ENCODE results near the gene SIRT7.

DNA sequence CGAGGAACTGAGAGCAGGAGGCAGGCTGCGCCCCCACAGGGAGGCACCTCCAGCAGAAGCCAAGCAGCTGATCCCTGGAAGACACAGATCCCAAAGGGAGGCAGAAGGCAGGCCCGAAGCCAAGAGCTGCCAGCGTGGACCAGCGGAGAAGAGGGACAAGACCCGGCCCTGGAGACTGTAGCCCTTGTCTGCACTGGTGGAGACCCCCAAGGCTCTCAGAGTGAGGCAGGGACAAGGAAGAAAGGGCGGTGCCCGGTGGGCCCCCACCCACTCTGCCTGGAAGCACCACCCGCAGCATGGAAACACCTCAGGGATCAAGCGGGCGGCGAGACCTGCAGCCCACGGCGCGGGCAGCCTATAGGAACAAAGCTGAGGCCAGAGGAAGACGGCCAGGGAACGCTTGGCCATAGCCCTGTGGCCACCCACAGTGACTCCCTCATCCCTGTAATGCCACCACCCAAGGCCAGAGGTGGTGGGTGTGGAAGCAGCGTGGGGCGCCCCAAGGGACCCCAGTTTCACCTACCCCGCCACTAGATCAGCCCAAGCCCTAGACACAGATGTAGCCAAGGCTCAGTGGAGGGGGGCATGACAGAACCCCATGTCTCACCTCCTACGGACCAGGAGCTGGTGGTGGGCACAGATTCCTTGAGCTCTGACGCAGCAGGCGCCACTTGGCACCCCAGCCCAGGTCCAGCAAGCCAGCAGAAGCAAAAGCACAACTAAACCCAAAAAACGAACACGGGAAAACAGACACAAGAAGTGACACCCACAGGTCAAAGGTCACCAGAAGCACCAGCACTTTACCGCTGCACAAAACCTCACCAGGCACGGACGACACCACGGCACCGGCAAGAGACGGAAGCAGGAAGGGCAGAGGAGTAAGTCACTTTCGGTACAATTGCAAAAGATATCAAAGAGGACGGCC, 2.9 kb upstream of the SIRT7 start:
- TF ChIP-seq POLR2AphosphoS5 (IDR thresholded peaks at IDR 0.05) (no peak), POLR2A (IDR thresholded peaks at IDR 0.05) (no peak), EP300 (IDR thresholded peaks at IDR 0.05; ENCODE audit: low read depth) (no peak)
- TF ChIP-seq, protein P1, sequence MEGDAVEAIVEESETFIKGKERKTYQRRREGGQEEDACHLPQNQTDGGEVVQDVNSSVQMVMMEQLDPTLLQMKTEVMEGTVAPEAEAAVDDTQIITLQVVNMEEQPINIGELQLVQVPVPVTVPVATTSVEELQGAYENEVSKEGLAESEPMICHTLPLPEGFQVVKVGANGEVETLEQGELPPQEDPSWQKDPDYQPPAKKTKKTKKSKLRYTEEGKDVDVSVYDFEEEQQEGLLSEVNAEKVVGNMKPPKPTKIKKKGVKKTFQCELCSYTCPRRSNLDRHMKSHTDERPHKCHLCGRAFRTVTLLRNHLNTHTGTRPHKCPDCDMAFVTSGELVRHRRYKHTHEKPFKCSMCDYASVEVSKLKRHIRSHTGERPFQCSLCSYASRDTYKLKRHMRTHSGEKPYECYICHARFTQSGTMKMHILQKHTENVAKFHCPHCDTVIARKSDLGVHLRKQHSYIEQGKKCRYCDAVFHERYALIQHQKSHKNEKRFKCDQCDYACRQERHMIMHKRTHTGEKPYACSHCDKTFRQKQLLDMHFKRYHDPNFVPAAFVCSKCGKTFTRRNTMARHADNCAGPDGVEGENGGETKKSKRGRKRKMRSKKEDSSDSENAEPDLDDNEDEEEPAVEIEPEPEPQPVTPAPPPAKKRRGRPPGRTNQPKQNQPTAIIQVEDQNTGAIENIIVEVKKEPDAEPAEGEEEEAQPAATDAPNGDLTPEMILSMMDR (IDR thresholded peaks at IDR 0.05): no peak

Measured in transverse colon (tissue), 4 donors.